ENCODE results near the gene HCAR1.

DNA sequence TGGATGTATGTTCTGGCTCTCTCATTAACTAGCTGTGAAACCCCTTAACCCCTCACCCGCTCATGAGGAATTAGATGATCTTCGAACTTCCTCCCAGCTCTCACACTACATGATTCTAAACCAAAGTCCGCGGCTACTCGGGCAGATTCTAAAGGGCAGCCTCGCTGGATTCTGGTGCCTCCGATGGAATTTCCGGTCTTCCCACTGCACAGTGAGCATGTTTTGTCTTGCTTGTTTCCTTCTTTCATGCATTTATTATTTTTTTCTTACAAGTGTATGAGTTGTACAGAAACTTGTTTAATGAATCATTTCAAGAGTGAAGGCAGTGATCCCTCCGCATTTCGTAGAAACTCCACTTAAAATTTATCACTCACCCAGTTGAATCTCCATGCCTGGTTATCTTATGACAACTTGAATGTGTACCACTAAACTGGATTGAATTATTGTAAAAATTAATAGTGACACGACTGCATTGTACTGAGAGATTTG is 9.5 kb downstream of the HCAR1 start:
- TF ChIP-seq, protein P1, sequence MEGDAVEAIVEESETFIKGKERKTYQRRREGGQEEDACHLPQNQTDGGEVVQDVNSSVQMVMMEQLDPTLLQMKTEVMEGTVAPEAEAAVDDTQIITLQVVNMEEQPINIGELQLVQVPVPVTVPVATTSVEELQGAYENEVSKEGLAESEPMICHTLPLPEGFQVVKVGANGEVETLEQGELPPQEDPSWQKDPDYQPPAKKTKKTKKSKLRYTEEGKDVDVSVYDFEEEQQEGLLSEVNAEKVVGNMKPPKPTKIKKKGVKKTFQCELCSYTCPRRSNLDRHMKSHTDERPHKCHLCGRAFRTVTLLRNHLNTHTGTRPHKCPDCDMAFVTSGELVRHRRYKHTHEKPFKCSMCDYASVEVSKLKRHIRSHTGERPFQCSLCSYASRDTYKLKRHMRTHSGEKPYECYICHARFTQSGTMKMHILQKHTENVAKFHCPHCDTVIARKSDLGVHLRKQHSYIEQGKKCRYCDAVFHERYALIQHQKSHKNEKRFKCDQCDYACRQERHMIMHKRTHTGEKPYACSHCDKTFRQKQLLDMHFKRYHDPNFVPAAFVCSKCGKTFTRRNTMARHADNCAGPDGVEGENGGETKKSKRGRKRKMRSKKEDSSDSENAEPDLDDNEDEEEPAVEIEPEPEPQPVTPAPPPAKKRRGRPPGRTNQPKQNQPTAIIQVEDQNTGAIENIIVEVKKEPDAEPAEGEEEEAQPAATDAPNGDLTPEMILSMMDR (IDR thresholded peaks at IDR 0.05) = no peak
- no peak for TF ChIP-seq POLR2A (IDR thresholded peaks at IDR 0.05)
